Fibroblast of mammary gland (primary cell): ENCODE data around the gene FHL1.
A peak's percentile ranks its signal among the peaks of the same experiment; 100 is the strongest.
"Not testable (repeated sequence)": the region's sequence is repeated elsewhere in the genome, so short reads cannot be mapped to it uniquely, and the experiment has no call there.

ENCODE experiments used
- DNase-seq: peaks from one replicate; pipeline ENCODE4 v3.0.0-alpha.2; 2010; ENCODE audit warnings: low read depth
- H3K4me3 ChIP-seq: 2 replicates; pipeline ENCODE4 v1.5.1; 2011; ENCODE audit warnings: low read depth, mild to moderate bottlenecking, low read length, moderate library complexity; ENCODE audit not compliant: control insufficient read depth
- TF ChIP-seq, protein P1 (sequence below): conservative IDR thresholded peaks from 2 replicates; pipeline ENCODE4 v1.5.1; 2011; ENCODE audit warnings: low read depth, low read length, inconsistent platforms; ENCODE audit not compliant: control insufficient read depth, insufficient read depth

FHL1 gene

DNA sequence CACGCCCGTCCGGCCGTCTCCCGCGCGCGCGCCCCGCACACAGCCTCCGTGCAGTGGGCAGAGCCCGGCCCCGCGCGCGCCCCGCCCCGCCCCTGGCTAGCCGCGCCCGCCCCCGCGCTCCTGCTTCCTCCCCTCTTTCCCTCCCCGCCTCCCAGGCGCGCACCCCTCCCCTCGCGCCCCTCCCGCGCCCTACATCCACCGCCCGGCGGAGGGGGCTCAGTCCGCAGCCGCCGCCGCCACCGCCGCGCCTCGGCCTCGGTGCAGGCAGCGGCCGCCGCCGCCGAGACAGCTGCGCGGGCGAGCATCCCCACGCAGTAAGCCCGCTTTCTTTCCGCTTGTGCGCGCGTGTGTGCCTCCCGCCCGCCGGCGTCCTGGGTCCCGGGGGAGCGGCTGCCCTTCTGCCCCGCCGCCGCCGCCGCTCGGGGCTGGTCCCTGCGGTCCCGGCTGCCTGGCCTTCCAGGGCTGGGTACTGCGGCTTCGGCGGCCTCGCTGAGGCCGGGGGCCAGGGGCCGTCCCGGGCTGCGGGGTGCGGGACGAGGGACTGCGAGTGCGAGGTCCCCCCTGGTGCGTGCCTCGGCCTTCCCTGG lies at the start of gene FHL1:
Gene FHL1, plus strand, starts transcription at position 219 of the 587 bp plus-strand sequence.
- peak within 1 kb of the TSS; percentile 56 for H3K4me3 ChIP-seq
- DNase-seq = no peak
- TF ChIP-seq, protein P1, sequence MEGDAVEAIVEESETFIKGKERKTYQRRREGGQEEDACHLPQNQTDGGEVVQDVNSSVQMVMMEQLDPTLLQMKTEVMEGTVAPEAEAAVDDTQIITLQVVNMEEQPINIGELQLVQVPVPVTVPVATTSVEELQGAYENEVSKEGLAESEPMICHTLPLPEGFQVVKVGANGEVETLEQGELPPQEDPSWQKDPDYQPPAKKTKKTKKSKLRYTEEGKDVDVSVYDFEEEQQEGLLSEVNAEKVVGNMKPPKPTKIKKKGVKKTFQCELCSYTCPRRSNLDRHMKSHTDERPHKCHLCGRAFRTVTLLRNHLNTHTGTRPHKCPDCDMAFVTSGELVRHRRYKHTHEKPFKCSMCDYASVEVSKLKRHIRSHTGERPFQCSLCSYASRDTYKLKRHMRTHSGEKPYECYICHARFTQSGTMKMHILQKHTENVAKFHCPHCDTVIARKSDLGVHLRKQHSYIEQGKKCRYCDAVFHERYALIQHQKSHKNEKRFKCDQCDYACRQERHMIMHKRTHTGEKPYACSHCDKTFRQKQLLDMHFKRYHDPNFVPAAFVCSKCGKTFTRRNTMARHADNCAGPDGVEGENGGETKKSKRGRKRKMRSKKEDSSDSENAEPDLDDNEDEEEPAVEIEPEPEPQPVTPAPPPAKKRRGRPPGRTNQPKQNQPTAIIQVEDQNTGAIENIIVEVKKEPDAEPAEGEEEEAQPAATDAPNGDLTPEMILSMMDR = no peak

DNA sequence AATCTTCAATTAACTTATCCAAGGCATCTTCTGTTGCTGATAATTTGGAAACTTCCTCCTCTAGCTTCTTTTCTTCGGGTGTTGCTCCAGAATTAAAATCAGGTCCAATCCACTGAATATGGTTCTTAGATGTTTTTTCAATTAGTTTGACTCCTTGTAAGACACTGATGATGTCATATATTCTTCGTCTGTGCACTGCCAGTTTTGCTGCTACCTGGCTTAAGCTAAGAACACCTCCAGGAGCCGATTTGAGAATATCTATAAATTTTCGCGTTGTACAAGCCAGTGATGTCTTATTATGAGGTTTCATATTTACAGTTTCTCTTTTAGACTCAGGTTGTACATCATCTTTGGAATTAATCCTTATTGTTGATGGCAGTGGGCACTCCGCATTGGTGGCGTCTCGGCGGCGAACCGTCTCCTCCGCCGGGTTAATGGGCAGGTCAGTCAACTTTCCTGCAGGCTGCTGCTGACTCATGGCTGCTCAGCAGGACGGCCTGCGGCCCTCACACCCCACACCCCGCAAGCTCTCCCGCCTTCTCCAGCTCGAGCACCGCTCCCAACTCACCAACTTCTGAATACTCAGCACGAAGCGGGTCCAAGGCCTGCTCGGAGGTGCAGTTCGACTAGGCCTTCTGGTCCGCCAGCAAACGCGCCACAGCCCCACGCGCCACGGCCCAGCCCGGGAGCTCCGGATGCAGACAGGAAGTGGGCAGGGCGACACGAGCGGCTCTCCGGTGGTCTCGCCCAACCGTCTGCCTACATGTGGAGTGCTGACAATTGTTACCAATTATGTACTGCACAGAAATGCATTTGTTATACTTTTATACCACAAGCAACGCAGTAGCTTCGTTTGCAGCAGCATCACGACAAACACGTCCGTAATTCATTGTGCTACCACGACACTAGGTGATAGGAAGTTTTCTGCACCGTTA lies 49.2 kb upstream of the FHL1 start:
- H3K4me3 ChIP-seq = no peak overlapping the region
- TF ChIP-seq, protein P1 = no peak
- DNase-seq = no peak

DNA sequence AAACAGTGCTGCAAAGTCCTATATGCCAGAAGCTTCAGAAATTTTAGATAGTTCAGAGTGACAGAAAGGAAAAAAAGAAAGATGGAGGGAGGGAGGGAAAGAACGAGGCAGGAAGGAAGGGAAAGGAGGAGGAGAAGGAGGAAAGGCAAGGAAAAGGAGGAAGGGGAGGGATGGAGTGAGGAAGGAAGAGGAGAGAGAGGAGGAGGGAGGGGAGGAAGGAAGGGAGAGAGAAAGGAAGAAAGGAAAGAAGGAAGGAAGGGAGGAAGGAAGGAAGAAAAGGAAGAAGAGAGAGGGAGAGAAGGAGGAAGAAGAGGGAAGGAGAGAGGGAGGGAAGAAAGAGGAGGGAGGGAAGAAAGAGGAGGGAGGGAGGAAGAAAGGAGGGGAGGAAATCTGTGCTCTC lies 42.4 kb upstream of the FHL1 start:
- no peak overlapping the region for H3K4me3 ChIP-seq
- TF ChIP-seq, protein P1 = no peak
- DNase-seq = no peak

DNA sequence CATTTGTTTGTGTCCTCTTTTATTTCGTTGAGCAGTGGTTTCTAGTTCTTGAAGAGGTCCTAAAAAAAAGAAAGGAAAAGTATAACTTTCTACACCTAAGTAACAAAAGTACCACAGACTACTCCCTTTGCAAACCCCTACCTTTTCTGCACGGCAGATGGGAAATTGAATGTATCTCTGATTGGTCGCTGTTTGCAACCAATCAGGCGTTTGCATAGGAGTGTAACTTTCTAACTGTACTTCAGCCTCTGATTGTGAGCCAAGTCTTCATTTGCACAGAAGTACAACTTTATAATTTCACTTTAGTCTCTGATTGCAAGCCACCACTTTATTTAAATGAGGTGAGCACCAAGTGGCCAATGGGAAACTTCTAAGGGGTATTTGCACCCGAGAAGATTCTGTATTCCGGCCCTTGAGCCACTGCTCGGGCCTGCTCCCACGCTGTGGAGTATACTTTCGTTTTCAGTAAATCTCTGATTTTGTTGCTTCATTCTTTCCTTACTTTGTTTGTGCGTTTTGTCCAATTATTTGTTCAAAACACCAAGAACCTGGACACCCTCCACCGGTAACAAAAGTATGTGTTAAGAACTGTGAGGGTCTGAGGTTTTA lies 40.3 kb upstream of the FHL1 start:
- DNase-seq = no peak
- H3K4me3 ChIP-seq = no peak overlapping the region
- TF ChIP-seq, protein P1 = no peak

DNA sequence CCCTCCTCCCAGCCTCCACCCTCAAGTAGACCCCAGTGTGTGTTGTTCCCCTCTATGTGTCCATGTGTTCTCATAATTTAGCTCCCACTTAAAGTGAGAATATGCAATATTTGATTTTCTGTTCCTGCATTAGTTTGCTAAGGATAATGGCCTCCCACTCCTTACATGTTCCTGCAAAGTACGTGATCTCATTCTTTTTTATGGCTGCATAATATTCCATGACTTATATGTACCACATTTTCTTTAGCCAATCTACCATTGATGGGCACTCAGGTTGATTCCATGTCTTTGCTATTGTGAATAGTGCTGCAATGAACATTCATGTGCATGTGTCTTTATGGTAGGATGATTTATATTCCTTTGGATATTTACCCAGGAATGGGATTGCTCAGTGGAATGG lies 38.4 kb upstream of the FHL1 start:
- not testable (repeated sequence) for DNase-seq, H3K4me3 ChIP-seq

DNA sequence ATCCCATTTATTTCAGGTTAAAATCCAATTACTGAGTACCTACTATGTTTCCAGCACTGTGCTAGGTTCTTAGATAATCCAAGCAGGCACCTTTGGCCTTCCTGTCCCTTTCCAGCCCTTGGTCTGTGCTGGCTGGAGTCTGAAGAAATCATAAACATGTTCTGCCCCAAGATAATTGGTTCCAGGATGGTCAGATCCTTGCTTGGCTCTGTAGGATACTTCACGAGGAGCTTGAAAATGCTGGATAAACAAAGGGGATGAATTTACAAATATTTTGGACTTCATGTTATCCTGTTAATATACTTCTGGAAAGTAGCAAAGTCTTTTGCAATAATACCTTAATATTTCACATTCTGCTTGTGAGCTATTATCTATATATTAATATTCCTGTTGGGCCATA lies 35.0 kb upstream of the FHL1 start:
- TF ChIP-seq, protein P1 = no peak
- no peak overlapping the region for H3K4me3 ChIP-seq
- no peak for DNase-seq

DNA sequence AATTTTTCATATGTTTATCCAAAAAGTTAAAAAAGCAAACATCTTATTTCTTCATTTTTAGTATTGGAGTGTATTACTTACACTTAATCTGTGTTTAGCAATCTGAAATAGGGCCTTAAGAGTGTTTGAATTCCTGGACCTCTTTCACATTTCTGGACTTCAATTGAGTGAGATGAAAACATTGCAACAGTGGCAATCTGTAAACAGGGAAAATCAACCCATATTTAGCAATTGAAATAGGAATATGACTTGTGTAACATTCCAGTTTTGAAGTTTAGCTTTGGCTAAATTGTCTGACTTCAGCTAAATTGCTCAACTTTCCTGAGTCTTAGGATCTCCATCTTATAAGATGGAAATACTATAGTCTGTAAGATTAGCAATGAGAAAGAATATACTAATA lies 34.6 kb upstream of the FHL1 start:
- DNase-seq = no peak
- TF ChIP-seq, protein P1 = no peak
- H3K4me3 ChIP-seq = no peak overlapping the region
